ENCODE measurements around the gene CNKSR3. TPM values are rescaled to one million over a fixed set of nuclear protein-coding genes. Genes with fewer than 3 reads are reported as not detected.

Gene CNKSR3
- total RNA-seq, 1 experiment from 2014 or later: 5.6 TPM

DNA sequence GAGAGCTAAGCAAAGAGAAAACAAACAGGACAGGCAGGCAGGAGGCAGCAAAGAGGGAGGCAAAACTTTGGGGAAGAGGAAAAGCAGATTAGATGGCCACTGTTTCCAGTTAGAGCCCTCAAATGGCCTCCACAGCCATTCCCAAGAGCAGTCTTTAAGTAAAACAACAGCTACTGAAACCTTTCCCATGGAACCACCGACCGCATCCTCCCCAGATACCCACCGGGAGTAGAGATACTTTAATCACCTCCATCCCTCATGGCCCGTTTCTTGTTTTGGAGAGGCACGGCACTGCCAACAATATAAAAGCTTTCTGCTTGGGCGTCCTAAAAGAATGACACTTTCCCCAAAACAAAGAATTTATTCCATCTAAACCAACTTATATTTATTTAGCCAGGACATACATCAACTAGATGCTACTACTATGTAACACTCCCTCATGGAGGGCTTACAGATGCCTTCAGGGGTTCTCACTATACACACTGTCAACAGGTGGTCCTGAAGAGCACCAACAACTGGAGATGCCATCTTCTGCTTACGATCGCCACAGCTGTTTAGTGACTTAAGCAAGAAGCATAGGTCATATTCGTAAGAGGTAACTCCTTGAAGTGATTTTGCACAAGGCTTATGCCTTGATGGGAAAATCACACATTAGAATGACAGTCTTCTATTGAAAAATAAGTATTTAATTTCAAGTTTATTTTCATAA is 43.4 kb downstream of the CNKSR3 start:
- H3K4me2 ChIP-seq (ENCODE audit: insufficient read depth, insufficient read length, low read length): no peak overlapping the region
- no peak overlapping the region for H4K5ac ChIP-seq (ENCODE audit: insufficient read length, low read depth, low read length)
- H4K91ac ChIP-seq (ENCODE audit: insufficient read length, low read depth, low read length): no peak overlapping the region

More for the DNA sequence above, 43.4 kb downstream of the CNKSR3 start:
- H3K9me3 ChIP-seq (ENCODE audit: control insufficient read depth, low read depth, low read length): no peaks in the 10 kb centered on the region
- Mint-ChIP-seq H3K27me3 (ENCODE audit: low read depth) (no peaks in the 10 kb centered on the region), H3K9me3 (peaks cover 2 to 7% of the 10 kb centered on the region in 2 experiments; a peak in 4 of 5 replicates), H3K27ac (no peak overlapping the region), H3K36me3 (ENCODE audit: insufficient read depth in 1 of 3, low read depth in 3 of 3) (peaks cover 6 to 8% (median 8%) of the 10 kb centered on the region in 3 experiments; a peak in 4 of 7 replicates), H3K4me3 (no peak overlapping the region), H3K4me1 (peaks cover 7 to 14% of the 10 kb centered on the region in 2 experiments)
- no CpG with 5 or more reads among the region's 9 CpGs for WGBS (ENCODE audit: extremely low coverage, insufficient read length, low lambda C conversion rate)
- H3K18ac ChIP-seq (ENCODE audit: insufficient read length, low read depth, low read length): no peak overlapping the region
- H3K23ac ChIP-seq (ENCODE audit: insufficient read length, low read depth, low read length): no peak overlapping the region
- no peak overlapping the region for H3K9ac ChIP-seq (ENCODE audit: extremely low read depth, insufficient read length, low read length)
- H3K27me3 ChIP-seq (ENCODE audit: insufficient read depth, low read length): no peaks in the 10 kb centered on the region
- H2BK20ac ChIP-seq (ENCODE audit: low read depth, low read length, poor library complexity, severe bottlenecking): no peak overlapping the region
- H4K8ac ChIP-seq (replicated peaks; ENCODE audit: insufficient read length, low read depth, low read length): no peak overlapping the region
- TF ChIP-seq, protein P1, sequence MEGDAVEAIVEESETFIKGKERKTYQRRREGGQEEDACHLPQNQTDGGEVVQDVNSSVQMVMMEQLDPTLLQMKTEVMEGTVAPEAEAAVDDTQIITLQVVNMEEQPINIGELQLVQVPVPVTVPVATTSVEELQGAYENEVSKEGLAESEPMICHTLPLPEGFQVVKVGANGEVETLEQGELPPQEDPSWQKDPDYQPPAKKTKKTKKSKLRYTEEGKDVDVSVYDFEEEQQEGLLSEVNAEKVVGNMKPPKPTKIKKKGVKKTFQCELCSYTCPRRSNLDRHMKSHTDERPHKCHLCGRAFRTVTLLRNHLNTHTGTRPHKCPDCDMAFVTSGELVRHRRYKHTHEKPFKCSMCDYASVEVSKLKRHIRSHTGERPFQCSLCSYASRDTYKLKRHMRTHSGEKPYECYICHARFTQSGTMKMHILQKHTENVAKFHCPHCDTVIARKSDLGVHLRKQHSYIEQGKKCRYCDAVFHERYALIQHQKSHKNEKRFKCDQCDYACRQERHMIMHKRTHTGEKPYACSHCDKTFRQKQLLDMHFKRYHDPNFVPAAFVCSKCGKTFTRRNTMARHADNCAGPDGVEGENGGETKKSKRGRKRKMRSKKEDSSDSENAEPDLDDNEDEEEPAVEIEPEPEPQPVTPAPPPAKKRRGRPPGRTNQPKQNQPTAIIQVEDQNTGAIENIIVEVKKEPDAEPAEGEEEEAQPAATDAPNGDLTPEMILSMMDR (conservative IDR thresholded peaks at IDR 0.05): no peak
- no peak overlapping the region for H3K4ac ChIP-seq (ENCODE audit: low read depth, low read length)
- H3K4me1 ChIP-seq (ENCODE audit: insufficient read depth, low read length): no peaks in the 10 kb centered on the region
- H3K79me2 ChIP-seq (ENCODE audit: insufficient read depth, low read length): no peaks in the 10 kb centered on the region
- no peaks in the 10 kb centered on the region for H4K20me1 ChIP-seq (ENCODE audit: control insufficient read depth, insufficient read depth, insufficient read length)
- no peak for DNase-seq
- no peak overlapping the region for H3T11ph ChIP-seq (ENCODE audit: low read length)
- H2BK15ac ChIP-seq (ENCODE audit: low read depth, low read length): no peak overlapping the region
- H3K79me1 ChIP-seq (ENCODE audit: insufficient read depth, low read depth, low read length, poor library complexity, severe bottlenecking): no peaks in the 10 kb centered on the region
- no peak overlapping the region for H2BK120ac ChIP-seq (ENCODE audit: low read depth, low read length, poor library complexity, severe bottlenecking)
- no peak overlapping the region for H3K56ac ChIP-seq (ENCODE audit: insufficient read length, low read depth, low read length)
- H2AFZ ChIP-seq (ENCODE audit: low read length): no peak overlapping the region
- H2BK12ac ChIP-seq (ENCODE audit: insufficient read length, low read depth, low read length): no peak overlapping the region
- no peak overlapping the region for H2BK5ac ChIP-seq (ENCODE audit: insufficient read length, low read length)
- H3K23me2 ChIP-seq (ENCODE audit: insufficient read length, low read depth, low read length, poor library complexity, severe bottlenecking): no peaks in the 10 kb centered on the region
- H3K27ac ChIP-seq (ENCODE audit: insufficient read length, low read depth, low read length): no peak overlapping the region
- H2AK5ac ChIP-seq (ENCODE audit: insufficient read length, low read length): no peak overlapping the region
- no peak overlapping the region for H3K14ac ChIP-seq (ENCODE audit: insufficient read depth, low read length)

Data from H9 (cell line).